ENCODE data around the gene KCTD11. TPM values are rescaled to one million over a fixed set of nuclear protein-coding genes. Genes with fewer than 3 reads are reported as not detected.
A peak's percentile ranks its signal among the peaks of the same experiment; 100 is the strongest.

The KCTD11 gene
- total and polyA plus RNA-seq, 2 donors, result 3.0 to 9.9 TPM

DNA sequence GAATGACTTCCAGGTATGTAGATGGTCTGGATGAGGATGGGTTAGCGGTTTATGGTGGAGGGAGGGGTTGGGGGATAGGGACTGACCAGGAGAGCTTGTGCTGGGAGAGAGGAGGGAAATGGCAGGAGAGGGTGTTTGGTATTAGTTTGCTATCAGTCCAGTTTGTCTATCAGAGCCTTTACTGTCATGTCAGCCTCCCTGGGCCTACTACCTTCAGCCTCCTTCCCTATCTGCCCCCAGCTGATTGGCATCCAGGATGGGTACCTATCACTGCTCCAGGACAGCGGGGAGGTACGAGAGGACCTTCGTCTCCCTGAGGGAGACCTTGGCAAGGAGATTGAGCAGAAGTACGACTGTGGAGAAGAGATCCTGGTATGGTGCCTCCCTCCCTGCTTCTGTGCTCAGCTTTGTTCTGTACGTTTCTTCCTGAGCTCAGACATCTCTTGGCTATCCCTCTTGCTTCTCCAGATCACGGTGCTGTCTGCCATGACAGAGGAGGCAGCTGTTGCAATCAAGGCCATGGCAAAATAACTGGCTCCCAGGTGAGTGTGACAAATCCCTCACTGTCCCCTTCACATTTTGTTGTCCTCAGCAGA is 40.8 kb upstream of the KCTD11 start:
- H3K4me3 ChIP-seq (ENCODE audit: low read length in 2 of 2), result no peak overlapping the region
- WGBS, result 98% methylated on average over 7 of the region's 7 CpGs
- no peaks in the 10 kb centered on the region for H3K27me3 ChIP-seq (ENCODE audit: control insufficient read depth in 2 of 2, insufficient read depth in 1 of 2, low read length in 1 of 2)
- peaks cover 26 to 43% of the 10 kb centered on the region in 2 donors for H3K4me1 ChIP-seq (ENCODE audit: control insufficient read depth in 2 of 2, insufficient read depth in 2 of 2, low read length in 2 of 2)
- H3K27ac ChIP-seq (ENCODE audit: low read depth in 1 of 2, low read length in 1 of 2), result no peak overlapping the region
- no peak for DNase-seq (ENCODE audit: low read depth in 6 of 9, low spot score in 9 of 9)
- H3K9me3 ChIP-seq (ENCODE audit: control insufficient read depth in 2 of 2, insufficient read depth in 1 of 2, low read length in 1 of 2), result no peaks in the 10 kb centered on the region
- peaks cover 34 to 52% of the 10 kb centered on the region in 2 donors for H3K36me3 ChIP-seq (ENCODE audit: control insufficient read depth in 2 of 2, insufficient read depth in 2 of 2, low read length in 1 of 2)

DNA sequence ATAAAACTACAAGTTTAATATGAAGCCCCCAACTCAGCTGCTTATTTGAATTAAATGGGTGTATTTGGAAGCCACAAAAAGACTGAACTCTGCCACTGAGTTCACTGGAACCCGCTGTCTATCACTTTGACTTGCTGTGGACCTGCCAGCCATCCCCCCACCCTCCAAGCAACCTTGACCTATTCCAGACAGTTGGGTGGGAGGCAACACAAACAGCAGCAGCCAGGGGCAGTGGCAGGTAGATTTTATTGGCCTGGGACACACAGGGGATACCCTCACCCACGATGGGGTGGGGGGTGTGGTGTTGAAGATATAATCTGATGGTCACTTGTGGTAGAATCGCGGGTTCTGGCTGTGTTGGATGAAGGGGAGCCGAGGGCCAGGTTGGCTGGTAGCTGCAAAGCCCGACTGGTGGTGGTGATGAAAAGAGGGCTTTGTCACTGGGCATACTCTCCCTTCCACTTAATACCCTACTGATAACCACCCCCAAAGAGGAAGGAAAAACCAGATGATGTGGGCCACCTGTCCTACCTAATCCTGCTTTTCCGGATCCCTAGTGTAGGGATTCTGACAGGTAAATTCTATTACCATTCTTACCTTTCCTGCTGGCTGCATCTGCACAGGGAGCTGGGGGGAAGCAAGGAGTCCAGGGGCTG is 39.4 kb upstream of the KCTD11 start:
- no peak overlapping the region for H3K4me3 ChIP-seq (ENCODE audit: low read length in 2 of 2)

DNA sequence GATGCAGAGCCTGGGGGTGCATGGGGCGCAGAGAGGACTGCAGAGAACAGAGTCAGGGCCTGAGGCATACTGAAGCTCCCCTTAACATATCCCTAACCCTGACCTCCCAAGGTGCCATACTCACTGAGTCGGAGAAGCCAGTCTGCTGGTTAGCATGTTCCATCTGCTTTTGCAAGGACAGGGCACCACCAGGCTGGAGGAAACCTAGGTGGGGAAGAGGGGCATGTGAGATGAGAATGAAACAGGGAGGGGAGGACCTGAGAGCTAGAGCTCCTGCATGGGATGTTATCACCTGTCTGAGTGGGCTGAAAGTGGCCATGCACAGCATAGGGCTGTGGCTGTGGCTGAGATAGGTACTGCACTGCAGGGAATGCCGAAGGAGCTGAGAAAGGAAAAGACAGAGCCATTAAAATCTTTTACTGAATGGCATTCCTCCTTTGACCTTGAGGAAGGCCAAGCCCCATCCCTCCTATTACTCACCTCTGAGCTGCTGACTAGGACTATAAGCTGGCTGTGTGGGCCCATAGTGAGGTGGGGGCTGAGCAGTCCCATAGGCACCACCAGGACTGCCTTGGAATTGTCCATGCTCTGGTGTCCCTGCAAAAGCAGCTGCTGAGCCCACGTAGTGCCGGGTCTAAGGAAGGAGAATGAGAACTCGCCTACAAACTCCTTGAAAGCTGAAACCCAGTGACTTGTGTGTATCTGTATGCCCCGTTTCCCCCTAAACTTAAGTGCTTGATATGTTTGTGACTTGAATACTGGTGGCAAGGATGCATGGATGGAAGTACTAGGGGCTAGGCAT is 38.7 kb upstream of the KCTD11 start:
- WGBS, result 97% methylated on average over 7 of the region's 7 CpGs
- Histone ChIP-seq H3K4me1 (ENCODE audit: control insufficient read depth in 2 of 2, insufficient read depth in 2 of 2, low read length in 2 of 2) (peaks cover 26 to 38% of the 10 kb centered on the region in 2 donors), H3K9me3 (ENCODE audit: control insufficient read depth in 2 of 2, insufficient read depth in 1 of 2, low read length in 1 of 2) (no peaks in the 10 kb centered on the region), H3K4me3 (ENCODE audit: low read length in 2 of 2) (no peak overlapping the region), H3K27me3 (ENCODE audit: control insufficient read depth in 2 of 2, insufficient read depth in 1 of 2, low read length in 1 of 2) (no peaks in the 10 kb centered on the region), H3K36me3 (ENCODE audit: control insufficient read depth in 2 of 2, insufficient read depth in 2 of 2, low read length in 1 of 2) (peaks cover 44 to 69% of the 10 kb centered on the region in 2 donors), H3K27ac (ENCODE audit: low read depth in 1 of 2, low read length in 1 of 2) (no peak overlapping the region)
- DNase-seq (ENCODE audit: low read depth in 6 of 9, low spot score in 9 of 9), result no peak

More for the DNA sequence above, 39.4 kb upstream of the KCTD11 start:
- no peak for DNase-seq (ENCODE audit: low read depth in 6 of 9, low spot score in 9 of 9)
- peaks cover 26 to 38% of the 10 kb centered on the region in 2 donors for H3K4me1 ChIP-seq (ENCODE audit: control insufficient read depth in 2 of 2, insufficient read depth in 2 of 2, low read length in 2 of 2)
- H3K9me3 ChIP-seq (ENCODE audit: control insufficient read depth in 2 of 2, insufficient read depth in 1 of 2, low read length in 1 of 2), result no peaks in the 10 kb centered on the region
- H3K27me3 ChIP-seq (ENCODE audit: control insufficient read depth in 2 of 2, insufficient read depth in 1 of 2, low read length in 1 of 2), result no peaks in the 10 kb centered on the region
- WGBS, result 95% methylated on average over 7 of the region's 7 CpGs
- no peak overlapping the region for H3K27ac ChIP-seq (ENCODE audit: low read depth in 1 of 2, low read length in 1 of 2)
- peaks cover 36 to 62% of the 10 kb centered on the region in 2 donors for H3K36me3 ChIP-seq (ENCODE audit: control insufficient read depth in 2 of 2, insufficient read depth in 2 of 2, low read length in 1 of 2)

- Histone ChIP-seq H3K4me1 (ENCODE audit: control insufficient read depth in 2 of 2, insufficient read depth in 2 of 2, low read length in 2 of 2) (peaks cover 22 to 33% of the 10 kb centered on the region in 2 donors), H3K36me3 (ENCODE audit: control insufficient read depth in 2 of 2, insufficient read depth in 2 of 2, low read length in 1 of 2) (peaks cover 52 to 77% of the 10 kb centered on the region in 2 donors), H3K4me3 (ENCODE audit: low read length in 2 of 2) (peak overlapping the region; percentile 53 to 82), H3K27me3 (ENCODE audit: control insufficient read depth in 2 of 2, insufficient read depth in 1 of 2, low read length in 1 of 2) (no peaks in the 10 kb centered on the region), H3K9me3 (ENCODE audit: control insufficient read depth in 2 of 2, insufficient read depth in 1 of 2, low read length in 1 of 2) (no peaks in the 10 kb centered on the region), H3K27ac (ENCODE audit: low read depth in 1 of 2, low read length in 1 of 2) (peak overlapping the region in 1 of 2 donors; percentile 98)
- 61% methylated on average over 9 of the region's 9 CpGs for WGBS
- DNase-seq (ENCODE audit: low read depth in 6 of 9, low spot score in 9 of 9), result no peak
Measured at GRCh38 chr17:7313890-7314718, 37.9 kb upstream of the KCTD11 start.

DNA sequence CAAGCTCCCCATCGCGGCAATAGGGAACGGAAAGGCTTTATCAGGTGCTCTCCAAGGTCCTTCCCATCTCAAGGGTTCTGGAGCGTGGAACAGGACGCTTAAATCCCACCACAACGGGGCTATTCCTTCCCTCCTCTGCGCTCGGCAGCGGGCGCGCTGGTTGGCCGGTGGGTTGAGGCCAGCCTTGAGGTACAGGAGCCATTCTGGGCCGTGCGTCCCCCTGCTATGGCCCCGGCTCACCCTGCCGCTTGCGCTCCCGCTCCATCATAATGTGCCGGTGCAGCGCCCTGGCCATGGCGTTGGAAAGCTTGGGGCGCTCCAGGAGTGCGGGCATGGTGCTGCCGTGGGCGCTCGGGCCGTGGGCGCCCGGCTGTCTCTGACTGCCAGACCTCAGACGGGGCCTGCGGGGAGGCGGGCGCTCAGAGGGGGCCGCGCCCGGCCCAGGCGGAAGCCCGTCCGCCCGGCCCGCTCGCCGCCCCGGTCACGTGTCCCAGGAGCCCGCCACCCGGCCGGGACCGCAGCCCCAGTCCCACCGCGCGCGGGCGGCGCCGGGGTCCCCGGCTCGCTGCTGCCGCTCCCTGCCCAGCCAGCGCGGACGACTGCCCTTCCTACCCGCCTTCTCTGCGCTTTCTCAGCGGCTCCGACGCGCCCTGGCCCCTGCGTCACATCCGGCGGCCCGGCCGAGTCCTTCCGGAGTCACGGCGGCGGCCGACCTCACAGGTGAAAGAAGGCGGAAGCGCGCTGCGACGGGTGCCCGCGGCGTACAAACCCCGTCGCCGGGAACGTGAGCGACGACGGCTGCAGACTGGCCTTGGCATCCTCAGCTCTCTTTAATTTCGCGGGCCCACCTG is 37.0 kb upstream of the KCTD11 start, which contains the start of gene GPS2:
Gene GPS2, minus strand, starts transcription at position 642 of the 851 bp plus-strand sequence. Its CDS starts 308 bp downstream, at position 334.
- Histone ChIP-seq H3K36me3 (ENCODE audit: control insufficient read depth in 2 of 2, insufficient read depth in 2 of 2, low read length in 1 of 2) (peaks cover 48 to 71% of the 10 kb centered on the region in 2 donors), H3K4me1 (ENCODE audit: control insufficient read depth in 2 of 2, insufficient read depth in 2 of 2, low read length in 2 of 2) (peaks cover 14 to 25% of the 10 kb centered on the region in 2 donors), H3K27ac (ENCODE audit: low read depth in 1 of 2, low read length in 1 of 2) (peak within 1 kb of the TSS; percentile 84 to 98), H3K4me3 (ENCODE audit: low read length in 2 of 2) (peak within 1 kb of the TSS; percentile 62 to 82), H3K9me3 (ENCODE audit: control insufficient read depth in 2 of 2, insufficient read depth in 1 of 2, low read length in 1 of 2) (no peaks in the 10 kb centered on the region), H3K27me3 (ENCODE audit: control insufficient read depth in 2 of 2, insufficient read depth in 1 of 2, low read length in 1 of 2) (no peaks in the 10 kb centered on the region)
- WGBS, result under 1% methylated on average over 95 of the region's 95 CpGs
- peak in 6 of 9 donors; percentile 78 to 94 (median 88) for DNase-seq (ENCODE audit: low read depth in 6 of 9, low spot score in 9 of 9)

DNA sequence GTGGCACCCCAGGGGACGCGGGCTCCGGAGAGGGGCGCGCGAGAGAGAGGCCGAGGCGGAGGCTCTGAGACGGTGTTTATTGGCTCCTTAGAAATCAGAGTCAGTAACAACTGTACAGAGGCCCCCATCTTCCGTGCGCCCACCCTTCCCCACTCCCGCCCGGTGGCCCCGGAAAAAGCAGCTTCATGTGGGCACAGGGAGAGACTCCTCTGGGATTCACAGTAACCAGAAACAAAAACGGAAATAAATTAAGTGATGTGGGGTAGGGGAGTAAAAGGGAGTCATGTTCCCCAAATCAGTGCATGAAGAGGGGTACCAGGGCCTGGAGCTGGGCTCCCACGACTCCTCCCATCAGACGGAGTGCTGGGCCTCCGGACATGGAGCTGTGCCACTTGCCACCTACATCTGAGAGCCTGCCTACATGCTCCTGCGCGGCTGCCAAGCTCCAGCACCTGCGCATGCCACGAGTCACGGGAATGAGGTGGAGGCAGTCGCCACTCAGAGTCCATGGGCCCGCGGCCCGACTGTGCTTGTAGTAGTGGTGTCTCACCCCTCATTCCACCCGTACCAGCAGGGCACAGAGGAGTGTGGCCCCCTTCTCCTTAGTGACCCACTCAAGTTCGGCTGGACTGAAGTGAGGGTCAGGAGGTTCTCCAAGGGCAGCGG is 36.3 kb upstream of the KCTD11 start:
- Histone ChIP-seq H3K4me3 (ENCODE audit: low read length in 2 of 2) (peak overlapping the region; percentile 62 to 82), H3K4me1 (ENCODE audit: control insufficient read depth in 2 of 2, insufficient read depth in 2 of 2, low read length in 2 of 2) (peaks cover 11 to 18% of the 10 kb centered on the region in 2 donors), H3K36me3 (ENCODE audit: control insufficient read depth in 2 of 2, insufficient read depth in 2 of 2, low read length in 1 of 2) (peaks cover 50 to 69% of the 10 kb centered on the region in 2 donors), H3K9me3 (ENCODE audit: control insufficient read depth in 2 of 2, insufficient read depth in 1 of 2, low read length in 1 of 2) (no peaks in the 10 kb centered on the region), H3K27me3 (ENCODE audit: control insufficient read depth in 2 of 2, insufficient read depth in 1 of 2, low read length in 1 of 2) (no peaks in the 10 kb centered on the region), H3K27ac (ENCODE audit: low read depth in 1 of 2, low read length in 1 of 2) (peak overlapping the region; percentile 84 to 98)
- DNase-seq (ENCODE audit: low read depth in 6 of 9, low spot score in 9 of 9), result no peak
- 47% methylated on average over 30 of the region's 30 CpGs for WGBS

GRCh38 chr17:7317161-7317803 is 34.7 kb upstream of the KCTD11 start:
- no peak for DNase-seq (ENCODE audit: low read depth in 6 of 9, low spot score in 9 of 9)
- H3K27ac ChIP-seq (ENCODE audit: low read depth in 1 of 2, low read length in 1 of 2), result no peak overlapping the region
- H3K4me1 ChIP-seq (ENCODE audit: control insufficient read depth in 2 of 2, insufficient read depth in 2 of 2, low read length in 2 of 2), result peaks cover 11 to 18% of the 10 kb centered on the region in 2 donors
- H3K9me3 ChIP-seq (ENCODE audit: control insufficient read depth in 2 of 2, insufficient read depth in 1 of 2, low read length in 1 of 2), result no peaks in the 10 kb centered on the region
- H3K36me3 ChIP-seq (ENCODE audit: control insufficient read depth in 2 of 2, insufficient read depth in 2 of 2, low read length in 1 of 2), result peaks cover 54 to 70% of the 10 kb centered on the region in 2 donors
- no peaks in the 10 kb centered on the region for H3K27me3 ChIP-seq (ENCODE audit: control insufficient read depth in 2 of 2, insufficient read depth in 1 of 2, low read length in 1 of 2)
- 97% methylated on average over 16 of the region's 16 CpGs for WGBS
- no peak overlapping the region for H3K4me3 ChIP-seq (ENCODE audit: low read length in 2 of 2)
